Measurements from ENCODE around the gene OR2G2.

GRCh38 chr1:247551721-247552120 is 36.4 kb upstream of the OR2G2 start:
- TF ChIP-seq MAX (IDR thresholded peaks at IDR 0.05) (no peak), RAD21 (IDR thresholded peaks at IDR 0.05; ENCODE audit: low read depth) (no peak), CREB1 (IDR thresholded peaks at IDR 0.05; ENCODE audit: low read depth) (no peak), YY1 (IDR thresholded peaks at IDR 0.05; ENCODE audit: low read depth) (no peak), ZBTB7A (IDR thresholded peaks at IDR 0.05; ENCODE audit: low read depth) (no peak), REST (IDR thresholded peaks at IDR 0.05; ENCODE audit: low read depth) (no peak), EP300 (IDR thresholded peaks at IDR 0.05; ENCODE audit: borderline replicate concordance) (no peak), EGR1 (IDR thresholded peaks at IDR 0.05) (no peak), NFIC (IDR thresholded peaks at IDR 0.05) (no peak), USF1 (IDR thresholded peaks at IDR 0.05) (no peak), CEBPB (IDR thresholded peaks at IDR 0.05) (no peak), TAF1 (IDR thresholded peaks at IDR 0.05; ENCODE audit: low read depth) (no peak)
